ENCODE measurements around the gene CHD1.

GRCh38 chr5:98975682-98976407 lies 47.0 kb upstream of the CHD1 start:
- TF ChIP-seq, protein P1, sequence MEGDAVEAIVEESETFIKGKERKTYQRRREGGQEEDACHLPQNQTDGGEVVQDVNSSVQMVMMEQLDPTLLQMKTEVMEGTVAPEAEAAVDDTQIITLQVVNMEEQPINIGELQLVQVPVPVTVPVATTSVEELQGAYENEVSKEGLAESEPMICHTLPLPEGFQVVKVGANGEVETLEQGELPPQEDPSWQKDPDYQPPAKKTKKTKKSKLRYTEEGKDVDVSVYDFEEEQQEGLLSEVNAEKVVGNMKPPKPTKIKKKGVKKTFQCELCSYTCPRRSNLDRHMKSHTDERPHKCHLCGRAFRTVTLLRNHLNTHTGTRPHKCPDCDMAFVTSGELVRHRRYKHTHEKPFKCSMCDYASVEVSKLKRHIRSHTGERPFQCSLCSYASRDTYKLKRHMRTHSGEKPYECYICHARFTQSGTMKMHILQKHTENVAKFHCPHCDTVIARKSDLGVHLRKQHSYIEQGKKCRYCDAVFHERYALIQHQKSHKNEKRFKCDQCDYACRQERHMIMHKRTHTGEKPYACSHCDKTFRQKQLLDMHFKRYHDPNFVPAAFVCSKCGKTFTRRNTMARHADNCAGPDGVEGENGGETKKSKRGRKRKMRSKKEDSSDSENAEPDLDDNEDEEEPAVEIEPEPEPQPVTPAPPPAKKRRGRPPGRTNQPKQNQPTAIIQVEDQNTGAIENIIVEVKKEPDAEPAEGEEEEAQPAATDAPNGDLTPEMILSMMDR (IDR thresholded peaks at IDR 0.05), result no peak
- TF ChIP-seq POLR2A (IDR thresholded peaks at IDR 0.05), result no peak

Data from breast epithelium (tissue), 3 donors.